WTC11 (cell line): ENCODE results near the gene ETV1. TPM values are rescaled to one million over a fixed set of nuclear protein-coding genes. Genes with fewer than 3 reads are reported as not detected.

Experiments
- ATAC-seq: fragments of 200-7000 bp; cut with Tn5 transposase; 2 replicates; pipeline ENCODE4 v1.10.0; 2021; ENCODE audit warnings: mild to moderate bottlenecking, moderate library complexity
- CTCF ChIA-PET: fragments of 300-600 bp; sonication (Branson Sonifier 250); formaldehyde crosslinking; loops from one replicate; lab custom pipeline; 2021; ENCODE audit warnings: antibody characterized with exemption; lab: Charles Lee
- POLR2A ChIA-PET: fragments of 350-600 bp; sonication (Branson Sonifier 250); formaldehyde crosslinking; loops from one replicate; lab custom pipeline; 2021; ENCODE audit warnings: antibody characterized with exemption; lab: Charles Lee
- DNase-seq: peaks from one replicate; pipeline ENCODE4 v3.0.0; 2021; ENCODE audit warnings: low spot score
- H3K27ac Mint-ChIP-seq: 2 replicates; pipeline ENCODE4 v1.8.0; 2021; ENCODE audit warnings: mixed read lengths
- H3K27me3 Mint-ChIP-seq: 2 replicates; pipeline ENCODE4 v1.8.0; 2021; ENCODE audit warnings: low read depth, mild to moderate bottlenecking, moderate library complexity, mixed read lengths
- H3K36me3 Mint-ChIP-seq: 2 replicates; pipeline ENCODE4 v1.8.0; 2021; ENCODE audit warnings: mixed read lengths
- H3K4me1 Mint-ChIP-seq: 2 replicates; pipeline ENCODE4 v1.8.0; 2022; ENCODE audit warnings: mixed read lengths
- H3K4me3 Mint-ChIP-seq: 2 replicates; pipeline ENCODE4 v1.8.0; 2021; ENCODE audit warnings: mild to moderate bottlenecking, moderate library complexity, mixed read lengths
- H3K9me3 Mint-ChIP-seq: 2 replicates; pipeline ENCODE4 v1.8.0; 2021; ENCODE audit warnings: mixed read lengths
- ATF2 ChIP-seq: sonication (generic); formaldehyde crosslinking; IDR thresholded peaks from 2 replicates; pipeline ENCODE4 v1.8.1; 2022; ENCODE audit warnings: low read depth, missing genetic modification reagents, borderline replicate concordance
- ATF6 ChIP-seq: sonication (generic); formaldehyde crosslinking; IDR thresholded peaks from 2 replicates; pipeline ENCODE4 v1.8.1; 2023; ENCODE audit warnings: mild to moderate bottlenecking, missing genetic modification reagents
- CREM ChIP-seq: sonication (generic); formaldehyde crosslinking; IDR thresholded peaks from 2 replicates; pipeline ENCODE4 v1.8.1; 2022; ENCODE audit warnings: mild to moderate bottlenecking, missing genetic modification reagents, moderate library complexity
- CTCF ChIP-seq: fragments of 200-600 bp; IDR thresholded peaks from 2 replicates; pipeline ENCODE4 v1.8.0; 2022; ENCODE audit warnings: antibody characterized with exemption
- E2F4 ChIP-seq: sonication (generic); formaldehyde crosslinking; IDR thresholded peaks from 2 replicates; pipeline ENCODE4 v1.8.1; 2022; ENCODE audit warnings: low read depth, mild to moderate bottlenecking, moderate library complexity, missing genetic modification reagents, borderline replicate concordance
- ESRRA ChIP-seq: sonication (generic); formaldehyde crosslinking; IDR thresholded peaks from 2 replicates; pipeline ENCODE4 v1.8.1; 2022; ENCODE audit warnings: mild to moderate bottlenecking, missing genetic modification reagents, borderline replicate concordance
- FOXJ3 ChIP-seq: sonication (generic); formaldehyde crosslinking; IDR thresholded peaks from 2 replicates; pipeline ENCODE4 v1.9.0; 2021; ENCODE audit warnings: missing genetic modification reagents, mild to moderate bottlenecking, borderline replicate concordance
- FOXK1 ChIP-seq: sonication (generic); formaldehyde crosslinking; IDR thresholded peaks from 2 replicates; pipeline ENCODE4 v1.8.0; 2022; ENCODE audit warnings: mild to moderate bottlenecking, moderate library complexity, missing genetic modification reagents
- FOXP1 ChIP-seq: sonication (generic); formaldehyde crosslinking; IDR thresholded peaks from 2 replicates; pipeline ENCODE4 v1.8.0; 2022; ENCODE audit warnings: missing genetic modification reagents, mild to moderate bottlenecking, moderate library complexity, borderline replicate concordance
- FOXP4 ChIP-seq: sonication (generic); formaldehyde crosslinking; IDR thresholded peaks from 2 replicates; pipeline ENCODE4 v1.8.0; 2022; ENCODE audit warnings: mild to moderate bottlenecking, missing genetic modification reagents
- MXD4 ChIP-seq: fragments of 250-450 bp; sonication (Bioruptor Pico); IDR thresholded peaks from 2 replicates; pipeline ENCODE4 v1.8.0; 2021; ENCODE audit warnings: mild to moderate bottlenecking, moderate library complexity, borderline replicate concordance
- NFATC4 ChIP-seq: fragments of 250-450 bp; sonication (Bioruptor Pico); IDR thresholded peaks from 2 replicates; pipeline ENCODE4 v1.9.0; 2021; ENCODE audit warnings: mild to moderate bottlenecking
- SP1 ChIP-seq: sonication (generic); formaldehyde crosslinking; conservative IDR thresholded peaks from 2 replicates; pipeline ENCODE4 v1.8.1; 2022; ENCODE audit warnings: missing genetic modification reagents
- USF2 ChIP-seq: sonication (generic); formaldehyde crosslinking; IDR thresholded peaks from 2 replicates; pipeline ENCODE4 v1.8.1; 2023; ENCODE audit warnings: mild to moderate bottlenecking, missing genetic modification reagents, moderate library complexity
- ZBTB21 ChIP-seq: sonication (generic); formaldehyde crosslinking; IDR thresholded peaks from 2 replicates; pipeline ENCODE4 v1.8.1; 2023; ENCODE audit warnings: mild to moderate bottlenecking, missing genetic modification reagents, borderline replicate concordance
- ZBTB43 ChIP-seq: sonication (generic); formaldehyde crosslinking; IDR thresholded peaks from 2 replicates; pipeline ENCODE4 v1.8.1; 2023; ENCODE audit warnings: mild to moderate bottlenecking, missing genetic modification reagents
- ZNF263 ChIP-seq: sonication (generic); formaldehyde crosslinking; IDR thresholded peaks from 2 replicates; pipeline ENCODE4 v1.8.1; 2022; ENCODE audit warnings: low read depth, mild to moderate bottlenecking, moderate library complexity, missing genetic modification reagents
- ZNF281 ChIP-seq: sonication (generic); formaldehyde crosslinking; IDR thresholded peaks from 2 replicates; pipeline ENCODE4 v1.8.0; 2023; ENCODE audit warnings: mild to moderate bottlenecking, missing genetic modification reagents
- ZNF416 ChIP-seq: fragments of 250-450 bp; sonication (Bioruptor Pico); IDR thresholded peaks from 2 replicates; pipeline ENCODE4 v1.9.0; 2021; ENCODE audit warnings: mild to moderate bottlenecking, inconsistent platforms
- total RNA-seq: library from RNA; stranded (reverse); gene quantifications from 3 replicates; pipeline ENCODE4 v1.2.3, GENCODE V29; 2021

Gene ETV1
- total RNA-seq, 1 experiment from 2014 or later = 76.6 TPM

- no peak for DNase-seq
- H3K27ac Mint-ChIP-seq = no peak overlapping the region
- POLR2A ChIA-PET = no interaction called here
- no peak for TF ChIP-seq E2F4 (CRISPR knock-in tag)
- TF ChIP-seq SP1 (CRISPR knock-in tag) = no peak
- TF ChIP-seq ZNF416 (CRISPR knock-in tag) = no peak
- TF ChIP-seq FOXK1 (CRISPR knock-in tag) = no peak
- TF ChIP-seq FOXP1 (CRISPR knock-in tag) = no peak
- TF ChIP-seq FOXP4 = no peak
- no peak for TF ChIP-seq ATF6 (CRISPR knock-in tag)
- TF ChIP-seq ATF2 (CRISPR knock-in tag) = no peak
- no peak for TF ChIP-seq ZNF263 (CRISPR knock-in tag)
- TF ChIP-seq ZBTB43 (CRISPR knock-in tag) = no peak
- no peak for TF ChIP-seq ZBTB21 (CRISPR knock-in tag)
- no peak for TF ChIP-seq CREM (CRISPR knock-in tag)
- no peak for TF ChIP-seq USF2 (CRISPR knock-in tag)
- no peak for TF ChIP-seq ZNF281 (CRISPR knock-in tag)
- no peak for TF ChIP-seq FOXJ3 (CRISPR knock-in tag)
- no peak for TF ChIP-seq ESRRA
- TF ChIP-seq MXD4 (CRISPR knock-in tag) = no peak
- no peak for TF ChIP-seq CTCF
- TF ChIP-seq NFATC4 = no peak
- TF ChIP-seq, all 79 proteins: peak for 0
- no peak overlapping the region for H3K4me3 Mint-ChIP-seq
- peaks cover 41% of the 10 kb centered on the region for H3K36me3 Mint-ChIP-seq
- CTCF ChIA-PET = interaction anchor here (0.5 kb wide), 1 partner anchor 452 kb away, joined by 4 read pairs; no protein-coding TSS in a partner anchor
- ATAC-seq = no peak
- H3K27me3 Mint-ChIP-seq = no peaks in the 10 kb centered on the region
- no peaks in the 10 kb centered on the region for H3K9me3 Mint-ChIP-seq
- H3K4me1 Mint-ChIP-seq = peaks cover 42% of the 10 kb centered on the region
These were observed 12.9 kb downstream of the ETV1 start for GRCh38 chr7:13976594-13976993.
